HT1080 (cell line): ENCODE data around the gene DVL2. TPM values are rescaled to one million over a fixed set of nuclear protein-coding genes. Genes with fewer than 3 reads are reported as not detected.

Experiments used
- DNase-seq: peaks from one replicate; pipeline ENCODE4 v3.0.0-alpha.2; 2015; ENCODE audit warnings: low read depth
- total RNA-seq: library from RNA; depleted of rRNA; stranded (reverse); fragments of >200 nt; shearing (Covaris generic); gene quantifications from 2 replicates; pipeline ENCODE4 v1.2.3, GENCODE V29; 2014

Gene DVL2
- total RNA-seq, 1 experiment from 2014 or later: 57.0 TPM

GRCh38 chr17:7219812-7220592, 14.3 kb downstream of the DVL2 start, which contains the start of the genes ACADVL and DLG4:
TSS of gene ACADVL (plus strand) at chr17:7219938. CDS start at chr17:7219985, 47 bp downstream.
TSS of gene DLG4 (minus strand) at chr17:7219836.
- peak; percentile 81 for DNase-seq

GRCh38 chr17:7219229-7219811, 15.0 kb downstream of the DVL2 start:
- no peak for DNase-seq

GRCh38 chr17:7218758-7219157, 15.6 kb downstream of the DVL2 start:
- DNase-seq: no peak

GRCh38 chr17:7218166-7218565, 16.2 kb downstream of the DVL2 start:
- DNase-seq: no peak

- DNase-seq: no peak
Observed at GRCh38 chr17:7217113-7217987, 17.0 kb downstream of the DVL2 start.

- DNase-seq: no peak
Observed at GRCh38 chr17:7216242-7217112, 17.8 kb downstream of the DVL2 start.

- peak; percentile 44 for DNase-seq
Observed at GRCh38 chr17:7215652-7216180, 18.6 kb downstream of the DVL2 start.

GRCh38 chr17:7215136-7215638, 19.1 kb downstream of the DVL2 start:
- DNase-seq: no peak

GRCh38 chr17:7214300-7215135, 19.8 kb downstream of the DVL2 start:
- peak; percentile 94 for DNase-seq

- DNase-seq: peak; percentile 75
Observed at GRCh38 chr17:7213895-7214299, 20.4 kb downstream of the DVL2 start.

GRCh38 chr17:7211491-7212273, 22.6 kb downstream of the DVL2 start:
- DNase-seq: no peak

GRCh38 chr17:7208754-7209460, 25.4 kb downstream of the DVL2 start:
- DNase-seq: no peak

- no peak for DNase-seq
Observed at GRCh38 chr17:7208027-7208571, 26.2 kb downstream of the DVL2 start.

GRCh38 chr17:7207120-7208001, 27.0 kb downstream of the DVL2 start:
- DNase-seq: no peak

- no peak for DNase-seq
Observed at GRCh38 chr17:7205561-7205960, 28.8 kb downstream of the DVL2 start.

GRCh38 chr17:7204828-7205461, 29.4 kb downstream of the DVL2 start:
- no peak for DNase-seq
